Stimulated activated naive CD8-positive, alpha-beta T cell treated with anti-CD3 and anti-CD28 coated beads, Interleukin-15, Interleukin-2, amounts not matched to agents 100 ng/mL and 50 ng/mL, for 24 hours (primary cell): ENCODE results near the gene ZBTB42.
"Not testable (repeated sequence)": the region's sequence is repeated elsewhere in the genome, so short reads cannot be mapped to it uniquely, and the experiment has no call there.

ENCODE experiments used
- H3K27ac Mint-ChIP-seq: one replicate; pipeline ENCODE4 v1.8.0; 2021; ENCODE audit warnings: mild to moderate bottlenecking, mixed read lengths
- H3K27me3 Mint-ChIP-seq: one replicate; pipeline ENCODE4 v1.8.0; 2021; ENCODE audit warnings: mixed read lengths
- H3K36me3 Mint-ChIP-seq: one replicate; pipeline ENCODE4 v1.8.0; 2021; ENCODE audit warnings: low read depth, mixed read lengths
- H3K4me1 Mint-ChIP-seq: one replicate; pipeline ENCODE4 v1.8.0; 2021; ENCODE audit warnings: low read depth, mixed read lengths
- H3K4me3 Mint-ChIP-seq: one replicate; pipeline ENCODE4 v1.8.0; 2021; ENCODE audit warnings: mild to moderate bottlenecking, mixed read lengths
- H3K9me3 Mint-ChIP-seq: one replicate; pipeline ENCODE4 v1.8.0; 2021; ENCODE audit warnings: mixed read lengths

The ZBTB42 gene

GRCh38 chr14:104821229-104821945 is 20.5 kb downstream of the ZBTB42 start:
- peaks cover 27% of the 10 kb centered on the region for H3K4me1 Mint-ChIP-seq

GRCh38 chr14:104821971-104822608 is 21.2 kb downstream of the ZBTB42 start:
- Mint-ChIP-seq H3K4me1 (peaks cover 25% of the 10 kb centered on the region), H3K36me3 (peaks cover 19% of the 10 kb centered on the region)

More at GRCh38 chr14:104821229-104821945, 20.5 kb downstream of the ZBTB42 start:
- Mint-ChIP-seq H3K27me3 (peaks cover 11% of the 10 kb centered on the region), H3K9me3 (peaks cover 9% of the 10 kb centered on the region), H3K4me3 (no peak overlapping the region), H3K36me3 (peaks cover 19% of the 10 kb centered on the region), H3K27ac (no peak overlapping the region)

GRCh38 chr14:104822821-104823615 is 22.1 kb downstream of the ZBTB42 start:
- Mint-ChIP-seq H3K4me3 (no peak overlapping the region), H3K27ac (no peak overlapping the region), H3K9me3 (peaks cover 9% of the 10 kb centered on the region), H3K4me1 (peaks cover 22% of the 10 kb centered on the region), H3K36me3 (peaks cover 11% of the 10 kb centered on the region), H3K27me3 (peaks cover 14% of the 10 kb centered on the region)

More at GRCh38 chr14:104821971-104822608, 21.2 kb downstream of the ZBTB42 start:
- Mint-ChIP-seq H3K9me3 (peaks cover 9% of the 10 kb centered on the region), H3K4me3 (no peak overlapping the region), H3K27me3 (peaks cover 11% of the 10 kb centered on the region), H3K27ac (no peak overlapping the region)

GRCh38 chr14:104824353-104824997 is 23.6 kb downstream of the ZBTB42 start:
- H3K9me3 Mint-ChIP-seq: peaks cover 9% of the 10 kb centered on the region
- H3K4me3 Mint-ChIP-seq: peak overlapping the region; percentile 31
- H3K36me3 Mint-ChIP-seq: peaks cover 7% of the 10 kb centered on the region
- peaks cover 22% of the 10 kb centered on the region for H3K4me1 Mint-ChIP-seq
- peak overlapping the region; percentile 10 for H3K27ac Mint-ChIP-seq
- peaks cover 14% of the 10 kb centered on the region for H3K27me3 Mint-ChIP-seq

- H3K27me3 Mint-ChIP-seq: peaks cover 14% of the 10 kb centered on the region
- H3K36me3 Mint-ChIP-seq: peaks cover 7% of the 10 kb centered on the region
- H3K27ac Mint-ChIP-seq: no peak overlapping the region
- H3K4me1 Mint-ChIP-seq: peaks cover 22% of the 10 kb centered on the region
- H3K4me3 Mint-ChIP-seq: peak overlapping the region; percentile 68
- H3K9me3 Mint-ChIP-seq: peaks cover 9% of the 10 kb centered on the region
Observed at GRCh38 chr14:104826189-104826860, 25.4 kb downstream of the ZBTB42 start.

GRCh38 chr14:104826861-104827176 is 25.9 kb downstream of the ZBTB42 start:
- H3K4me1 Mint-ChIP-seq: peaks cover 22% of the 10 kb centered on the region
- H3K27ac Mint-ChIP-seq: no peak overlapping the region
- peaks cover 7% of the 10 kb centered on the region for H3K36me3 Mint-ChIP-seq
- H3K4me3 Mint-ChIP-seq: peak overlapping the region; percentile 65
- H3K27me3 Mint-ChIP-seq: peaks cover 14% of the 10 kb centered on the region
- H3K9me3 Mint-ChIP-seq: peaks cover 9% of the 10 kb centered on the region

GRCh38 chr14:104827177-104828055 is 26.5 kb downstream of the ZBTB42 start:
- H3K36me3 Mint-ChIP-seq: peaks cover 7% of the 10 kb centered on the region

GRCh38 chr14:104830781-104831180 is 29.9 kb downstream of the ZBTB42 start:
- Mint-ChIP-seq H3K27me3 (peaks cover 3% of the 10 kb centered on the region), H3K9me3 (no peaks in the 10 kb centered on the region), H3K36me3 (no peaks in the 10 kb centered on the region), H3K4me1 (peaks cover 10% of the 10 kb centered on the region), H3K27ac (no peak overlapping the region), H3K4me3 (no peak overlapping the region)

More at GRCh38 chr14:104827177-104828055, 26.5 kb downstream of the ZBTB42 start:
- Mint-ChIP-seq H3K27ac (no peak overlapping the region), H3K4me3 (peak overlapping the region; percentile 65), H3K4me1 (peaks cover 22% of the 10 kb centered on the region), H3K9me3 (peaks cover 9% of the 10 kb centered on the region), H3K27me3 (peaks cover 14% of the 10 kb centered on the region)

- H3K4me1 Mint-ChIP-seq, H3K36me3 Mint-ChIP-seq, H3K9me3 Mint-ChIP-seq, H3K27me3 Mint-ChIP-seq, H3K4me3 Mint-ChIP-seq, H3K27ac Mint-ChIP-seq: not testable (repeated sequence)
Observed at GRCh38 chr14:104836171-104836935, 35.5 kb downstream of the ZBTB42 start.

- peaks cover 55% of the 10 kb centered on the region for H3K27me3 Mint-ChIP-seq
- no peak overlapping the region for H3K4me3 Mint-ChIP-seq
- no peaks in the 10 kb centered on the region for H3K9me3 Mint-ChIP-seq
Observed at GRCh38 chr14:104841730-104842129, 40.8 kb downstream of the ZBTB42 start.

GRCh38 chr14:104843006-104843405 is 42.1 kb downstream of the ZBTB42 start:
- no peaks in the 10 kb centered on the region for H3K36me3 Mint-ChIP-seq
- no peak overlapping the region for H3K4me3 Mint-ChIP-seq
- no peak overlapping the region for H3K27ac Mint-ChIP-seq
- no peaks in the 10 kb centered on the region for H3K9me3 Mint-ChIP-seq
- peaks cover 4% of the 10 kb centered on the region for H3K4me1 Mint-ChIP-seq
- peaks cover 58% of the 10 kb centered on the region for H3K27me3 Mint-ChIP-seq

More at GRCh38 chr14:104841730-104842129, 40.8 kb downstream of the ZBTB42 start:
- H3K27ac Mint-ChIP-seq: no peak overlapping the region
- H3K36me3 Mint-ChIP-seq: no peaks in the 10 kb centered on the region
- H3K4me1 Mint-ChIP-seq: peaks cover 4% of the 10 kb centered on the region

GRCh38 chr14:104843442-104844305 is 42.8 kb downstream of the ZBTB42 start:
- Mint-ChIP-seq H3K9me3 (no peaks in the 10 kb centered on the region), H3K4me3 (peak overlapping the region; percentile 26), H3K36me3 (no peaks in the 10 kb centered on the region), H3K4me1 (peaks cover 4% of the 10 kb centered on the region), H3K27me3 (peaks cover 58% of the 10 kb centered on the region), H3K27ac (no peak overlapping the region)
